Peyer's patch (tissue), 4 donors: Measurements from ENCODE around the gene TTC22. TPM values are rescaled to one million over a fixed set of nuclear protein-coding genes. Genes with fewer than 3 reads are reported as not detected.

Experiments used
- DNase-seq, 3 donors: peaks; one replicate each; pipeline ENCODE4 v3.0.0-alpha.2; 2017 to 2019
- H3K27ac ChIP-seq, 4 donors: fragments of 200-600 bp; sonication (generic); one replicate each; pipeline ENCODE4 v1.5.1; 2016 to 2019
- H3K27me3 ChIP-seq, 2 donors: fragments of 200-600 bp; sonication (generic); one replicate each; pipeline ENCODE4 v1.5.1; 2019
- H3K36me3 ChIP-seq, 3 donors: fragments of 200-600 bp; sonication (generic); one replicate each; pipeline ENCODE4 v1.5.1; 2016 to 2019
- H3K4me1 ChIP-seq, 4 donors: fragments of 200-600 bp; sonication (generic); one replicate each; pipeline ENCODE4 v1.5.1; 2016 to 2019
- H3K4me3 ChIP-seq, 4 donors: fragments of 200-600 bp; sonication (generic); 1 replicate in 3 of 4; 2 replicates in 1 of 4; pipeline ENCODE4 v1.5.1; 2016 to 2019; ENCODE audit warnings: mild to moderate bottlenecking in 1 of 4
- H3K9me3 ChIP-seq, 4 donors: fragments of 200-600 bp; sonication (generic); one replicate each; pipeline ENCODE4 v1.5.1; 2016 to 2019; ENCODE audit warnings: mild to moderate bottlenecking in 1 of 4
- POLR2A ChIP-seq, 2 donors: fragments of 450-650 bp; IDR thresholded peaks; one replicate each; pipeline ENCODE4 v1.5.1; 2017; ENCODE audit warnings: antibody characterized with exemption in 2 of 2, mild to moderate bottlenecking in 2 of 2, moderate library complexity in 2 of 2
- total RNA-seq, 4 donors: library from RNA; depleted of rRNA; stranded (reverse); fragments of >200 nt; gene quantifications; one replicate each; pipeline ENCODE4 v1.1.0, GENCODE V29; 2016
- TF ChIP-seq, protein P1 (sequence below), 6 experiments: fragments of 450-650 bp in 4 of 6; fragments of 200-600 bp in 2 of 6; sonication (generic) in 1 of 6; IDR thresholded peaks; one replicate each; pipeline ENCODE4 v1.5.1; 2017 to 2019; ENCODE audit warnings: antibody characterized with exemption in 6 of 6, mild to moderate bottlenecking in 3 of 6, moderate library complexity in 1 of 6

Gene TTC22
- total RNA-seq, 4 donors from 2014 or later: 15.7 to 136 (median 102) TPM

DNA sequence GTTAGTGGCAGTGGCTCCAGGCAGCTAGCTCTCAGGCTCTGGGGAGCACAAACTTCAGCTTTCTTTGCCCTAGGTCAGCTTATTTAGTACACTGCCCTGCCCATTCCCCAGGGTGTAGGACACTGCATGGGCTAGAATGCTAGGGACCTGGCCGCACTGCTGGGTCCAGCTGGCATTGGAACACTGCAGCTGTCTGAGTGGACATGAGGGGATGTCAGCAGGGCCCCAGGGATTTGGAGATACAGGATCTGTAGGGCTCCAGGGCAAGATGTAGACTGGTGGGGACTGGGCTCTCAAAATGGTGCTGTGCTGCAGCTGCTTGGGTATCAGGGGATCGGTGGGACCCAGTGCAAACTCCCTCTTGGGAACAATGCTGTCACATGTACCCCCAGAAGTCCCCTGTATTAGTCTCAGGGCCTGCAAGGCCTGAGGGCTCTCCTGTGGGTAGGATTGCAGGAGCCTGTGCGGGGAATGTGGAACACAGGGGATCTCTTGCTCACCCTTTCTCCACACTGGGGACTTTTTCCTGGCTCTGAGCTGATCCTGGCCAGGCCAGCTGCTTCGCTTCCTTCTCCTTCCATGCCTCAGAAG lies 25.2 kb upstream of the TTC22 start:
- H3K4me1 ChIP-seq: no peaks in the 10 kb centered on the region
- no peaks in the 10 kb centered on the region for H3K27me3 ChIP-seq
- TF ChIP-seq, protein P1, sequence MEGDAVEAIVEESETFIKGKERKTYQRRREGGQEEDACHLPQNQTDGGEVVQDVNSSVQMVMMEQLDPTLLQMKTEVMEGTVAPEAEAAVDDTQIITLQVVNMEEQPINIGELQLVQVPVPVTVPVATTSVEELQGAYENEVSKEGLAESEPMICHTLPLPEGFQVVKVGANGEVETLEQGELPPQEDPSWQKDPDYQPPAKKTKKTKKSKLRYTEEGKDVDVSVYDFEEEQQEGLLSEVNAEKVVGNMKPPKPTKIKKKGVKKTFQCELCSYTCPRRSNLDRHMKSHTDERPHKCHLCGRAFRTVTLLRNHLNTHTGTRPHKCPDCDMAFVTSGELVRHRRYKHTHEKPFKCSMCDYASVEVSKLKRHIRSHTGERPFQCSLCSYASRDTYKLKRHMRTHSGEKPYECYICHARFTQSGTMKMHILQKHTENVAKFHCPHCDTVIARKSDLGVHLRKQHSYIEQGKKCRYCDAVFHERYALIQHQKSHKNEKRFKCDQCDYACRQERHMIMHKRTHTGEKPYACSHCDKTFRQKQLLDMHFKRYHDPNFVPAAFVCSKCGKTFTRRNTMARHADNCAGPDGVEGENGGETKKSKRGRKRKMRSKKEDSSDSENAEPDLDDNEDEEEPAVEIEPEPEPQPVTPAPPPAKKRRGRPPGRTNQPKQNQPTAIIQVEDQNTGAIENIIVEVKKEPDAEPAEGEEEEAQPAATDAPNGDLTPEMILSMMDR (IDR thresholded peaks at IDR 0.05): no peak
- no peak for TF ChIP-seq POLR2A (IDR thresholded peaks at IDR 0.05)
- peaks cover 0 to 15% (median 4%) of the 10 kb centered on the region in 4 donors for H3K9me3 ChIP-seq
- DNase-seq: no peak
- H3K27ac ChIP-seq: no peak overlapping the region
- peaks cover 0 to 17% (median 0%) of the 10 kb centered on the region in 3 donors for H3K36me3 ChIP-seq
- H3K4me3 ChIP-seq: no peak overlapping the region

DNA sequence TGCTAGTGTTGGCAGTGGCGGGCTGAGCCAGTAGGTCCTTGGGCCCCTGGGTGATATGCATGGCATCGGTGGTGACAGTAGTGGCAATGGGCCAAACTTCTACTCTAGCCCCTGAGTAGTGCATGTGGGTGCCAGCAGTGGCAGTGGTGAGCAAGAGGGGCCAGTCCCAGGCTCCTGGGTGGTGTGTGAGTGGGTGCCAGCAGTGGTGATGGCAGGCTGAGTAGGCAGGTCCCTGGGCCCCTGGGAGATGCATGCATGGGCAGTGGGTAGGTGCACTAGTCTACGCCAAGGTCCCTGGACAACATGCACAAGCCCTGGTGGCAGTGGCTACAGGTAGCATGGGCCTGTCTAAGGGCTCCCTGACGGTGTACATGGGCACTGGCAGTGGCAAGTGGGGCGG lies 24.6 kb upstream of the TTC22 start:
- peaks cover 0 to 17% (median 0%) of the 10 kb centered on the region in 3 donors for H3K36me3 ChIP-seq
- DNase-seq: no peak
- H3K27me3 ChIP-seq: no peaks in the 10 kb centered on the region
- no peak overlapping the region for H3K4me3 ChIP-seq
- no peaks in the 10 kb centered on the region for H3K4me1 ChIP-seq
- TF ChIP-seq POLR2A (IDR thresholded peaks at IDR 0.05): no peak
- H3K9me3 ChIP-seq: peaks cover 0 to 15% (median 4%) of the 10 kb centered on the region in 4 donors
- H3K27ac ChIP-seq: no peak overlapping the region

DNA sequence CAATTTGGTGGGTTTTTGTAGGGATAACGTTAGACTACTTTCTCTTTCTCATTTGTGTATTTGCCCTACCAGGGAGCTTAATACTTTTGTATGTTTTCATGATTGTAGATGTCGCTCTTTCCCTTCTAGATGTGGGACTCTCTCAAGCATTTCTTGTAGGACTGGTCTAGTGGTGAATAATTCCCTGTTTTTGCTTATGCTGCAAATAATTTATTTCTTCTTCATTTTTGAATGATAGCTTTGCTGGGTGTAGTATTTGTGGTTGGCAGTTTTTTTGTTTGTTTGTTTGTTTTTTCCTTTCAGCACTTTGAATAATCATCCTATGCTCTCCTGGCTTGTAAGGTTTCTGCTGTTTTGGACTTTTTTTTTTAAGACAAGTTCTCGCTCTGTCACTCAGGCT lies 22.5 kb upstream of the TTC22 start:
- no peak for TF ChIP-seq POLR2A (IDR thresholded peaks at IDR 0.05)
- peaks cover 0 to 11% (median 0%) of the 10 kb centered on the region in 3 donors for H3K36me3 ChIP-seq
- no peak for DNase-seq
- H3K4me1 ChIP-seq: no peaks in the 10 kb centered on the region
- no peak overlapping the region for H3K27ac ChIP-seq
- H3K4me3 ChIP-seq: no peak overlapping the region
- H3K9me3 ChIP-seq: peaks cover 0 to 15% (median 4%) of the 10 kb centered on the region in 4 donors
- no peaks in the 10 kb centered on the region for H3K27me3 ChIP-seq

DNA sequence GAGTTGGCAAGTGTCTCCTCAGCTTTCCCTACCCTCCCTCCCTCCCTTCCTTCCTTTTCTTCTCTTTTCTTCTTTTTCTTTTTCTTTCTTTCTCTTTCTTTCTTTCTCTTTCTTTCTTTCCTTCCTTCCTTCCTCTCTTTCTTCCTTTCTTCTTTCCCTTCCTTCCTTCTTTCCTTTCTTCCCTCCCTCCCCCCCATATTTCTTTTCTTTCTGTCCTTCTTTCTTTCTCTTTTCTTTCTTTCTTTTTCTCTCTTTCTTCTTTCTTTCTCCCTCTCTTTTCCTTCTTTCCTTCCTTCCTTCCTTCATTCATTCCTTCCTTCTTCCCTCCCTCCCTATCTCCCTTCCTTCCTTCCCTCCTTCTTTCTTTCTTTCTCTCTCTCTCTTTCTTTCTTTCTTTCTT lies 18.6 kb upstream of the TTC22 start:
- TF ChIP-seq, protein P1 (IDR thresholded peaks at IDR 0.05): no peak
- TF ChIP-seq POLR2A (IDR thresholded peaks at IDR 0.05): no peak

DNA sequence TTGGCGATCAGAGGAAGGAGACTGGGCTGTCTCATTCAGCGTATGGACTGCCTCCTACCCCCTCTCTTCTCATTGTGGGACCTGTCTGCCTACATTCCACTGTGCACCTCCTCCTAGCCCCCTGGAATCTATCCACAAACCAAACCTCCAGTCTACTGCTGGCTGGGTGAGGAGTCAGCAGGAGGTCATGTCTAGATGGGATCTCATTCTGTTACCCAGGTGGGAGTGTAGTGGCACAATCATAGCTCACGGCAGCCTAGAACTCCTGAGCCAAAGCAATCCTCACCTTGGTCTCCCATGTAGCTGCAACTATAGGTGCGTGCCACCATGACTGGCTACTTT lies 18.0 kb upstream of the TTC22 start:
- Histone ChIP-seq H3K4me1 (peaks cover 0 to 9% (median 3%) of the 10 kb centered on the region in 4 donors), H3K9me3 (peaks cover 0 to 10% (median 3%) of the 10 kb centered on the region in 4 donors), H3K27ac (no peak overlapping the region), H3K4me3 (no peak overlapping the region), H3K36me3 (no peaks in the 10 kb centered on the region), H3K27me3 (no peaks in the 10 kb centered on the region)
- DNase-seq: no peak
- no peak for TF ChIP-seq POLR2A (IDR thresholded peaks at IDR 0.05)
- TF ChIP-seq, protein P1 (IDR thresholded peaks at IDR 0.05): no peak

More for the DNA sequence above, 18.6 kb upstream of the TTC22 start:
- DNase-seq: no peak
- H3K9me3 ChIP-seq: peaks cover 0 to 10% (median 4%) of the 10 kb centered on the region in 4 donors
- no peak overlapping the region for H3K27ac ChIP-seq
- peaks cover 0 to 7% (median 2%) of the 10 kb centered on the region in 4 donors for H3K4me1 ChIP-seq
- H3K27me3 ChIP-seq: no peaks in the 10 kb centered on the region
- no peak overlapping the region for H3K4me3 ChIP-seq
- no peaks in the 10 kb centered on the region for H3K36me3 ChIP-seq

DNA sequence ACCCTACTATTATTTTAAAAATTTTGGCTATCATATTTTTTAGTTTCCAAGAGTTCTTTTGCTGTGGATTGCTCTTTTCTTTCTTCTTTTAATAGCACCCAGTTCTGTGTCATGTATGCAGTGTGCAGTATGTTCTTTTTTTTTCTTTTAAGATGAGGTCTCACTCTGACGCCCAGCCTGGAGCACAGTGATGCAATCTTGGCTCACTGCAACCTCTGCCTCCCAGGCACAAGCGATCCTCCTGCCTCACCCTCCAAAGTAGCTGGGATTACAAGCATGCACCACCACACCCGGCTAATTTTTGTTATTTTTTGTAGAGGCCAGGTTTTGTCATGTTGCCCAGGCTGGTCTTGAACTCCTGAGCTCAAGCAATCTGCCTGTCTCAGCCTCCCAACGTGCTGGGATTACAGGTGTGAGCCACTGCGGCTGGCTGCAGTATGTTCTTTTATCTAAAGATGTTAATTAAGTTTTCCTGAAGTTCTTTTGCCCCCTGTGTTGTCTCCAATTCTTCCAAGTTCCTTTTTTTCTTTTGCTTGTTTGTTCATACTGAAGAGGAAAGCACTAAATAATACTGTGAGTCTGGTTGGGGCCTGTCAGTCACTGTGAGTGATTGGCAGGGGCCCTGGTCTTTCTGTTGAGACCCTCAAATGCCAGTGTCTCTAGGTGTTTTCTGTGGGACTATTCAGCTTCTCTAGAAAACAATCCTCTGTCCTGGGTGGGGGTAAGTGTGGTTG lies 17.5 kb upstream of the TTC22 start:
- no peak for DNase-seq

More for the DNA sequence above, 17.5 kb upstream of the TTC22 start:
- no peak overlapping the region for H3K4me3 ChIP-seq
- peaks cover 0 to 4% (median under 1%) of the 10 kb centered on the region in 4 donors for H3K9me3 ChIP-seq
- no peak for TF ChIP-seq POLR2A (IDR thresholded peaks at IDR 0.05)
- TF ChIP-seq, protein P1 (IDR thresholded peaks at IDR 0.05): no peak
- H3K36me3 ChIP-seq: no peaks in the 10 kb centered on the region
- no peaks in the 10 kb centered on the region for H3K27me3 ChIP-seq
- H3K27ac ChIP-seq: no peak overlapping the region
- peaks cover 0 to 12% (median 5%) of the 10 kb centered on the region in 4 donors for H3K4me1 ChIP-seq
